Transverse colon (tissue), 4 donors: Measurements from ENCODE around the gene EMP2.

Source experiments
- EP300 ChIP-seq: sonication (generic); formaldehyde crosslinking; IDR thresholded peaks from one replicate; pipeline ENCODE4 v1.6.1; 2017; ENCODE audit warnings: antibody characterized with exemption, low read depth
- POLR2A ChIP-seq: fragments of 450-650 bp; IDR thresholded peaks from one replicate; pipeline ENCODE4 v1.6.1; 2016; ENCODE audit warnings: antibody characterized with exemption, mild to moderate bottlenecking, moderate library complexity
- POLR2AphosphoS5 ChIP-seq, 3 donors: sonication (generic); formaldehyde crosslinking; IDR thresholded peaks; one replicate each; pipeline ENCODE4 v1.6.1; 2016; ENCODE audit warnings: antibody characterized with exemption in 3 of 3
- TF ChIP-seq, protein P1 (sequence below), 5 experiments: fragments of 200-600 bp in 3 of 5; fragments of 450-650 bp in 2 of 5; sonication (generic) in 3 of 5; IDR thresholded peaks; 1 replicate in 2 of 5; 2 replicates in 3 of 5; pipeline ENCODE4 v1.5.1; 2016 to 2017; ENCODE audit warnings: antibody characterized with exemption in 5 of 5, inconsistent platforms in 3 of 5, mild to moderate bottlenecking in 2 of 5, moderate library complexity in 1 of 5

- TF ChIP-seq, protein P1, sequence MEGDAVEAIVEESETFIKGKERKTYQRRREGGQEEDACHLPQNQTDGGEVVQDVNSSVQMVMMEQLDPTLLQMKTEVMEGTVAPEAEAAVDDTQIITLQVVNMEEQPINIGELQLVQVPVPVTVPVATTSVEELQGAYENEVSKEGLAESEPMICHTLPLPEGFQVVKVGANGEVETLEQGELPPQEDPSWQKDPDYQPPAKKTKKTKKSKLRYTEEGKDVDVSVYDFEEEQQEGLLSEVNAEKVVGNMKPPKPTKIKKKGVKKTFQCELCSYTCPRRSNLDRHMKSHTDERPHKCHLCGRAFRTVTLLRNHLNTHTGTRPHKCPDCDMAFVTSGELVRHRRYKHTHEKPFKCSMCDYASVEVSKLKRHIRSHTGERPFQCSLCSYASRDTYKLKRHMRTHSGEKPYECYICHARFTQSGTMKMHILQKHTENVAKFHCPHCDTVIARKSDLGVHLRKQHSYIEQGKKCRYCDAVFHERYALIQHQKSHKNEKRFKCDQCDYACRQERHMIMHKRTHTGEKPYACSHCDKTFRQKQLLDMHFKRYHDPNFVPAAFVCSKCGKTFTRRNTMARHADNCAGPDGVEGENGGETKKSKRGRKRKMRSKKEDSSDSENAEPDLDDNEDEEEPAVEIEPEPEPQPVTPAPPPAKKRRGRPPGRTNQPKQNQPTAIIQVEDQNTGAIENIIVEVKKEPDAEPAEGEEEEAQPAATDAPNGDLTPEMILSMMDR (IDR thresholded peaks at IDR 0.05), result no peak
- TF ChIP-seq POLR2A (no peak), POLR2AphosphoS5 (IDR thresholded peaks at IDR 0.05) (no peak), EP300 (no peak)
Measured at GRCh38 chr16:10548404-10548803, 32.0 kb downstream of the EMP2 start.
